Ovary (tissue), 3 donors: ENCODE measurements around the gene VCAN.

ENCODE experiments used
- CTCF ChIP-seq, 3 donors: fragments of 450-650 bp in 2 of 3; fragments of 200-600 bp in 1 of 3; IDR thresholded peaks; one replicate each; pipeline versions ENCODE4 v1.5.1 to v1.8.0; 2016 to 2022; ENCODE audit warnings: antibody characterized with exemption in 3 of 3, mild to moderate bottlenecking in 1 of 3
- EP300 ChIP-seq: sonication (generic); formaldehyde crosslinking; IDR thresholded peaks from one replicate; pipeline ENCODE4 v1.6.1; 2017; ENCODE audit warnings: antibody characterized with exemption
- POLR2A ChIP-seq: fragments of 450-650 bp; IDR thresholded peaks from one replicate; pipeline ENCODE4 v1.6.1; 2017; ENCODE audit warnings: antibody characterized with exemption, mild to moderate bottlenecking, moderate library complexity
- donor health status: DM: no; HTN: no; CAD: no.

GRCh38 chr5:83471405-83472212, at the start of gene VCAN:
- TF ChIP-seq CTCF (IDR thresholded peaks at IDR 0.05) (no peak), POLR2A (no peak), EP300 (no peak)
